Naive B cell (primary cell): ENCODE measurements around the gene FSIP1. TPM values are rescaled to one million over a fixed set of nuclear protein-coding genes. Genes with fewer than 3 reads are reported as not detected.

Source experiments
- ATAC-seq, 2 donors: fragments of 150-1000 bp; cut with Tn5 transposase; 2 replicates each; pipeline ENCODE4 v1.10.0; 2021; ENCODE audit warnings: low read depth in 2 of 2, mild to moderate bottlenecking in 2 of 2, moderate library complexity in 2 of 2
- DNase-seq: peaks from one replicate; pipeline ENCODE4 v3.0.0; 2022
- H3K27ac Mint-ChIP-seq, 6 donors: one replicate each; pipeline ENCODE4 v1.8.0; 2020 to 2022; ENCODE audit warnings: mild to moderate bottlenecking in 6 of 6, mixed read lengths in 6 of 6, moderate library complexity in 5 of 6, inconsistent platforms in 2 of 6
- H3K27me3 Mint-ChIP-seq, 3 donors: one replicate each; pipeline ENCODE4 v1.8.0; 2021 to 2022; ENCODE audit warnings: mixed read lengths in 3 of 3, mild to moderate bottlenecking in 1 of 3
- H3K36me3 Mint-ChIP-seq, 2 donors: one replicate each; pipeline ENCODE4 v1.8.0; 2020 to 2022; ENCODE audit warnings: mixed read lengths in 2 of 2, inconsistent platforms in 1 of 2, mild to moderate bottlenecking in 1 of 2
- H3K4me1 Mint-ChIP-seq, 3 donors: one replicate each; pipeline ENCODE4 v1.8.0; 2020 to 2022; ENCODE audit warnings: mixed read lengths in 3 of 3, inconsistent platforms in 1 of 3, mild to moderate bottlenecking in 1 of 3, moderate library complexity in 1 of 3
- H3K4me3 Mint-ChIP-seq, 8 donors: one replicate each; pipeline ENCODE4 v1.8.0; 2020 to 2022; ENCODE audit warnings: mild to moderate bottlenecking in 8 of 8, mixed read lengths in 8 of 8, moderate library complexity in 8 of 8, inconsistent platforms in 2 of 8
- H3K9me3 Mint-ChIP-seq, 7 donors: one replicate each; pipeline ENCODE4 v1.8.0; 2020 to 2022; ENCODE audit warnings: mixed read lengths in 7 of 7, mild to moderate bottlenecking in 5 of 7, inconsistent platforms in 2 of 7, moderate library complexity in 1 of 7
- polyA plus RNA-seq, 6 donors: library from polyadenylated mRNA; unstranded; fragments of 300-500 nt; fragmentation: Illumina TruSeq; gene quantifications; one replicate each; pipeline ENCODE4 v1.2.3, GENCODE V29; 2021; ENCODE audit warnings: low read depth in 6 of 6

Gene FSIP1
- polyA plus RNA-seq, 6 donors from 2014 or later: 0.14 to 0.44 (median 0.27) TPM

GRCh38 chr15:39668457-39668856 is 114.2 kb downstream of the FSIP1 start:
- Mint-ChIP-seq H3K4me1 (no peaks in the 10 kb centered on the region), H3K36me3 (no peaks in the 10 kb centered on the region), H3K27me3 (peaks cover 0 to 6% (median 0%) of the 10 kb centered on the region in 3 donors), H3K9me3 (no peaks in the 10 kb centered on the region), H3K27ac (no peak overlapping the region), H3K4me3 (no peak overlapping the region)
- DNase-seq: no peak
- no peak for ATAC-seq

DNA sequence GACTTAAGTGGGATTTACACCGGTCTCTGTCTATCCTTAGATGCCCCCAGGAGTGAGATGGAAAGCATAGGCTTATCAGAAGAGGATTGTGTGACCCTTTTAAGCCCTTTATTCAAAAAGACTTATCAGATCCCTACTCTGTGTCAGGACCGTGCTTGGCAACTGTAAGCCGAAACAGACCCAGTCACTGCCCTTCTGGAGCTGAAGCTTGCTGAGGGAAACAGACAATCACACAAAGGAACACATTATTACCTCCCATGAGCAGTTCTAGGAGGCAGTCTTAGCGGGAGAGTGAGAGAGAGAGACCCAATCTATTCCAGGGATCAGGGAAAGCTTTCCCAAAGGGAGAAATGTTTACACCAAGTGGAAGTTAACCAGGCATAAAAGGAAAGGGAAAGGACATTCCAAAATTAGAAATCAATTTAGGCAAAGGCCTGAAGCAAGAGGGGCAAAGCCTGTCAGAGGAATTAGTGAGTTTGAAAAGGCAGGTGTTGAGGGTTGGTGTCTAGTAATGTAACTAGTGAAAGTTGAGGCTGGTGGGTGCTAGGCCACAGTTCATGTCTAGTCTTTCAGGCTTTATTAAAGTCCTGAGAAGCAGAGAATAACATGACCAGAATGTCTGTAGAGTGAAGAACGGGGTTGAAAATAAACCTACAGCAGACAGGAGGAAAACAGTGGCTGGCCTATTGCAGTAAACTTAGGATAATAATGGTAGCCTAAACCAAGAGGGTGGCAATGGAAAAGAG is 115.1 kb downstream of the FSIP1 start:
- Mint-ChIP-seq H3K36me3 (no peaks in the 10 kb centered on the region), H3K27me3 (peaks cover 0 to 6% (median 0%) of the 10 kb centered on the region in 3 donors), H3K4me1 (no peaks in the 10 kb centered on the region), H3K9me3 (no peaks in the 10 kb centered on the region), H3K4me3 (no peak overlapping the region), H3K27ac (no peak overlapping the region)
- DNase-seq (no peak), ATAC-seq (no peak)

DNA sequence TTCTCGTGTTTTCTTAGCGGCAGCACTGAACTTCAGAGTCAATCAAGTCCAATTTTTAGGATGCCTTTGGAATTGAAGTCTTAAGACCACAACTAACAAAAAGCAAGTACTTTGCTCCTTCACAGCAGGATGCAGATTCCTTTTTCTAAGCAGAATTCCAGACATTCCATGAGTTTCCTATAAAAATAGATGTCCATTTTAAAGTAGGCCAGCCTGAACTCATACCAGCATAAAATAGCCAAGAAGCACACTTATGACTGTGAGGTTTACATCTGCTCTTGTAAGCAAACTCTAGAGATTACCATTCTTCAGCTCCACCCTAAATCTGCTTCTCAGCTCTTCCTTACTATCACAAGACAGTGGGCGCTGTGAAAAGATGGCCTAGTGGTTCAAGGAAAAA is 116.0 kb downstream of the FSIP1 start:
- ATAC-seq: no peak
- Mint-ChIP-seq H3K9me3 (no peaks in the 10 kb centered on the region), H3K4me1 (no peaks in the 10 kb centered on the region), H3K4me3 (no peak overlapping the region), H3K27me3 (peaks cover 4 to 6% (median 6%) of the 10 kb centered on the region in 3 donors), H3K36me3 (no peaks in the 10 kb centered on the region), H3K27ac (no peak overlapping the region)
- DNase-seq: no peak

GRCh38 chr15:39665629-39666250 is 116.9 kb downstream of the FSIP1 start:
- Mint-ChIP-seq H3K4me3 (no peak overlapping the region), H3K4me1 (no peaks in the 10 kb centered on the region), H3K27ac (no peak overlapping the region), H3K36me3 (no peaks in the 10 kb centered on the region), H3K27me3 (peaks cover 4 to 8% (median 6%) of the 10 kb centered on the region in 3 donors), H3K9me3 (no peaks in the 10 kb centered on the region)
- DNase-seq (no peak), ATAC-seq (no peak)

DNA sequence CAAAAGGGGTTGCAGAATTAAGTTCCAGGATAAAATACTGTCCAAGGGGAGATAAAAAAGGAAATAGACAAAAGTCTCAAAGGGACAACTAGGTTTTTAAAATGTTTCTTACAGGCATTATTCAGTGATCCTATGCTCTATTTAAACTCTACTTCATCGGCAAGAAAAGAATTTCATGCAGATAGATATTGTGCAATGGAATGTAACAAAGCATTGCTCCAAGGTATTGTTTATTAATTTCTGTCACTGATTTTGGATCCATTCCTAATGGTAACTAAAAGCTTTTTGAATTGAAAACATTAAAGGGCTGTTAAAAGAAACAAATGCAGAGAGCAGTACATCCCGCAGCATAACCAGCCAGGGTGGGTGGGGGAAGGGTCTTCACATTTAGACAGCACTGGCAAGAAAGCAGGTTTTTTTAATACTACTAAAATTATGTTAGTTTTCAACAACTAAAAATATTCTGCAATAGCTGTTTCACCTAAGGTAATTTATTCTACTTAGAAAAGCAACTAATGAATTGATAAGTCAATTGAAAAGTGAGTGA is 118.9 kb downstream of the FSIP1 start:
- Mint-ChIP-seq H3K27ac (no peak overlapping the region), H3K4me1 (no peaks in the 10 kb centered on the region), H3K27me3 (peaks cover 4 to 13% (median 8%) of the 10 kb centered on the region in 3 donors), H3K4me3 (no peak overlapping the region), H3K9me3 (peaks cover 0 to 3% (median 0%) of the 10 kb centered on the region in 7 donors), H3K36me3 (peaks cover 2% of the 10 kb centered on the region in 2 donors)
- ATAC-seq (no peak), DNase-seq (no peak)

- ATAC-seq: no peak
- H3K4me1 Mint-ChIP-seq: no peaks in the 10 kb centered on the region
- H3K27me3 Mint-ChIP-seq: peaks cover 4 to 13% (median 8%) of the 10 kb centered on the region in 3 donors
- no peak for DNase-seq
- H3K36me3 Mint-ChIP-seq: peaks cover 4 to 5% of the 10 kb centered on the region in 2 donors
- no peak overlapping the region for H3K27ac Mint-ChIP-seq
- H3K9me3 Mint-ChIP-seq: peaks cover 0 to 5% (median 0%) of the 10 kb centered on the region in 7 donors
- no peak overlapping the region for H3K4me3 Mint-ChIP-seq
Observed at GRCh38 chr15:39661776-39662175, 120.9 kb downstream of the FSIP1 start.

DNA sequence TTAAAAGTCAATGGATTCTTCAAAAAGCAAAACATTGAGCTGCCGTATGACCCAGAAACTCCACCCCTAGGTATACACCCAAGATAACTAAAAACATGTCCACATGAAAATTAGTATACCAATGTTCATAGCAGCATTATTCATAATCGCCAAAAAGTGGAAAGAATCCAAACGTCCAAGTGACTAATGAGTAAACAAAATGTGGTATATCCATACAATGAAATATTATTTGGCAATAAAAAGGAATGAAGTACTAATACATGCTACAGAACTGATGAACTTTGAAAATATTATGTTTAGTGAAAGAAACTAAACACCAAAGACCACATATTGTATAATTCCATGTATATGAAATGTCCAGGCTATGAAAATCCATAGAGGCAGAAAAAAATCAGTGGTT is 123.9 kb downstream of the FSIP1 start:
- Mint-ChIP-seq H3K4me3 (no peak overlapping the region), H3K9me3 (peaks cover 0 to 5% (median 0%) of the 10 kb centered on the region in 7 donors), H3K4me1 (no peaks in the 10 kb centered on the region), H3K27ac (no peak overlapping the region), H3K36me3 (peaks cover 4 to 5% of the 10 kb centered on the region in 2 donors), H3K27me3 (peaks cover 4 to 8% (median 6%) of the 10 kb centered on the region in 3 donors)
- ATAC-seq (no peak), DNase-seq (no peak)

DNA sequence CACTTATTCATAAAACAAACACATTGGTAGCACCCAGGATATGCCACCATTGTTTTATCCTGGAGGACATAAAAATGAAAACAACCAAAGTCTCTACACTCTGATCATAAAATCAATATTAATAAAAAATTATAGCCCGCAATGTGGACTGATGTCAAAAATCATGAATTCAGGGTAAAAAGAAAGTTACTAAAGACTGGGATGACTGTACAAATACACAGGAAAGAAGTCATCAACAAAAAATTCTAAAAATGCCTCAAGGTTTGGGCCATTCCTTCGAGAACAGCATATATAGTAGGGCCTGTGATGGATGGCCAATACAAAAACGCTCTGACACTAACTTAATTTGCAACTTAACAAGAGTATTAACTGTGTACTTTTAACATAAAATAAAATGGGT is 125.0 kb downstream of the FSIP1 start:
- Mint-ChIP-seq H3K4me3 (no peak overlapping the region), H3K9me3 (peaks cover 0 to 5% (median 0%) of the 10 kb centered on the region in 7 donors), H3K4me1 (no peaks in the 10 kb centered on the region), H3K36me3 (peaks cover 4 to 5% of the 10 kb centered on the region in 2 donors), H3K27ac (no peak overlapping the region), H3K27me3 (peaks cover 4 to 8% (median 6%) of the 10 kb centered on the region in 3 donors)
- ATAC-seq (no peak), DNase-seq (no peak)

DNA sequence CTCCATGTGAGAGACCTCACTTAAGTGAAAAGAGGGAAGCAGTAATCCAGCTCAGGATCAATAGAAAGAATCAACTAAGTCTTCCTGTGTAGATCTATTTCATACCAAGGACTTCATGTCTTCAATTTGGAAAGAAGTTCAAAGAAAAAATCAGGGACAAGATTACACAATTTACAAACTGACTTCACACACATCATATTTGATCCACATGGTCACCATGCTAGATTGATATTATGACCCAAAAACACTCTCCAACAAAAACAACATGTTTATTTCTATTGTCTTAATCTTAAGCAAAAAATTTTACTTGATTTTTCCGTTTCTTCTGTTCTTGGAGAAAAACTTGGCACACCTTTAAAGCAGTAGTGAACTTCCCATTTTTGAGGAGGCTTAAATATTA is 125.5 kb downstream of the FSIP1 start:
- Mint-ChIP-seq H3K36me3 (peaks cover 4 to 5% of the 10 kb centered on the region in 2 donors), H3K9me3 (peaks cover 0 to 5% (median 0%) of the 10 kb centered on the region in 7 donors), H3K27me3 (peaks cover 4 to 7% (median 6%) of the 10 kb centered on the region in 3 donors), H3K4me1 (no peaks in the 10 kb centered on the region), H3K27ac (peak overlapping the region in 1 of 6 donors; percentile 4), H3K4me3 (no peak overlapping the region)
- no peak for ATAC-seq
- no peak for DNase-seq

- no peak overlapping the region for H3K4me3 Mint-ChIP-seq
- H3K9me3 Mint-ChIP-seq: peaks cover 0 to 5% (median 0%) of the 10 kb centered on the region in 7 donors
- no peak for DNase-seq
- H3K4me1 Mint-ChIP-seq: no peaks in the 10 kb centered on the region
- H3K27ac Mint-ChIP-seq: no peak overlapping the region
- ATAC-seq: no peak
- H3K36me3 Mint-ChIP-seq: peaks cover 4 to 5% of the 10 kb centered on the region in 2 donors
- H3K27me3 Mint-ChIP-seq: no peaks in the 10 kb centered on the region
Observed at GRCh38 chr15:39654304-39654703, 128.3 kb downstream of the FSIP1 start.

DNA sequence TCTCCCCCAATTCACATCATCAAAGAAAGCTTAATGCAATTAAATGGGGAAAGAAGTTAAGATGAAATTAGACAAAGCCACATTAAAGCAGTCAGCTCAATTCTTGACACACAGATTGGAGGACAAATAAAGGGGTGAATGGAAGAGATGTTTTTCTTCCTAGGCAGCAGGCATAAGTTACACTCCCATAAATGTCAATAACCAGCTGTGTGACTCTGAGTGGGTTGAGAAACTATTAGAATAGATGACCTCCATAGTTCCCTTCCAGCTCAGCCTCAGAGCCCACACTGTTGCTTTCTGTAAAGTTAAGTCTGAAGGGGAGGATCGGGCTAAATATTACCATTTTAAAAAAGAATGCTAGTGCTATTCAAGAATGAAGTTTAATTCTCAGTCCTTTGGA is 130.8 kb downstream of the FSIP1 start:
- ATAC-seq: no peak
- H3K36me3 Mint-ChIP-seq: no peaks in the 10 kb centered on the region
- H3K4me1 Mint-ChIP-seq: no peaks in the 10 kb centered on the region
- H3K27ac Mint-ChIP-seq: no peak overlapping the region
- no peak for DNase-seq
- H3K9me3 Mint-ChIP-seq: no peaks in the 10 kb centered on the region
- no peak overlapping the region for H3K4me3 Mint-ChIP-seq
- no peaks in the 10 kb centered on the region for H3K27me3 Mint-ChIP-seq

- no peak for DNase-seq
- ATAC-seq: no peak
- H3K27me3 Mint-ChIP-seq: no peaks in the 10 kb centered on the region
- H3K9me3 Mint-ChIP-seq: no peaks in the 10 kb centered on the region
- no peaks in the 10 kb centered on the region for H3K4me1 Mint-ChIP-seq
- no peak overlapping the region for H3K27ac Mint-ChIP-seq
- no peak overlapping the region for H3K4me3 Mint-ChIP-seq
- H3K36me3 Mint-ChIP-seq: no peaks in the 10 kb centered on the region
Observed at GRCh38 chr15:39651295-39651694, 131.3 kb downstream of the FSIP1 start.

DNA sequence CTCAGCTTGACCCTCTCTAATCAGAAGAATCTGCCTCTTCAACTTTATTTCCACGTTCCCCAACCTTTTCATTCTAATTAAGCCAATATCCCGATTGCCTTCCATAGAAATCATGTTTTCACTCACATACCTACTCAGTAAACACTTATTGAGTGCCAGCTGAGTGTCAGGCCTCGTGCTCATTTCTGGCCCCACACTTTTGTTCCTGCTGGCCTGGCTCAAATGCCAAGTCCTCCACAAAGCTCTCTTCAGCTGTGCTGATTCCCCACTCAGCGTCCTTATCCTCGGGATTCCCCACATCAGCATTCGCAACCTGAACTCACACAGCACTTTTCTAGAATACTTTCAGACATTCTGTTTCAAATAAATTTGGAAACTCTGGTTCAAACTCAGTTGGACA is 132.9 kb downstream of the FSIP1 start:
- Mint-ChIP-seq H3K27me3 (no peaks in the 10 kb centered on the region), H3K36me3 (no peaks in the 10 kb centered on the region), H3K4me1 (no peaks in the 10 kb centered on the region), H3K27ac (peak overlapping the region in 2 of 6 donors; percentile 1 to 13), H3K9me3 (no peaks in the 10 kb centered on the region), H3K4me3 (no peak overlapping the region)
- ATAC-seq: no peak
- no peak for DNase-seq

- Mint-ChIP-seq H3K4me1 (no peaks in the 10 kb centered on the region), H3K27me3 (peaks cover 0 to 4% (median 4%) of the 10 kb centered on the region in 3 donors), H3K4me3 (no peak overlapping the region), H3K9me3 (no peaks in the 10 kb centered on the region), H3K27ac (no peak overlapping the region), H3K36me3 (no peaks in the 10 kb centered on the region)
- ATAC-seq: no peak
- no peak for DNase-seq
Observed at GRCh38 chr15:39646425-39646824, 136.2 kb downstream of the FSIP1 start.
